HEK293 (cell line): ENCODE results near the gene ANKRD13D.
A peak's percentile ranks its signal among the peaks of the same experiment; 100 is the strongest.

ENCODE experiments used
- CTCF ChIP-seq: fragments of 450-650 bp; formaldehyde crosslinking; IDR thresholded peaks from 2 replicates; pipeline ENCODE4 v1.5.1; 2016; ENCODE audit warnings: missing biosample characterization, missing genetic modification characterization
- INSM2 ChIP-seq: fragments of 450-650 bp; formaldehyde crosslinking; IDR thresholded peaks from 2 replicates; pipeline ENCODE4 v1.5.1; 2016; ENCODE audit warnings: missing biosample characterization, missing genetic modification characterization
- KLF10 ChIP-seq: fragments of 450-650 bp; IDR thresholded peaks from 2 replicates; pipeline ENCODE4 v1.5.1; 2018; ENCODE audit warnings: missing biosample characterization, mild to moderate bottlenecking, missing genetic modification characterization
- PATZ1 ChIP-seq: fragments of 450-650 bp; formaldehyde crosslinking; IDR thresholded peaks from 2 replicates; pipeline ENCODE4 v1.5.1; 2016; ENCODE audit warnings: missing biosample characterization, missing genetic modification characterization
- RBAK ChIP-seq: fragments of 450-650 bp; formaldehyde crosslinking; IDR thresholded peaks from 2 replicates; pipeline ENCODE4 v1.5.1; 2016; ENCODE audit warnings: missing biosample characterization, missing genetic modification characterization
- SETDB1 ChIP-seq: IDR thresholded peaks from one replicate; pipeline ENCODE4 v1.6.1; 2017; ENCODE audit warnings: mild to moderate bottlenecking, low read length, moderate library complexity, mixed read lengths; ENCODE audit not compliant: insufficient read length
- ZBTB26 ChIP-seq: fragments of 450-650 bp; formaldehyde crosslinking; optimal IDR thresholded peaks from 2 replicates; pipeline ENCODE3; 2016; ENCODE audit warnings: missing biosample characterization, mild to moderate bottlenecking, missing genetic modification characterization
- ZNF10 ChIP-seq: fragments of 450-650 bp; formaldehyde crosslinking; IDR thresholded peaks from 2 replicates; pipeline ENCODE4 v1.5.1; 2017; ENCODE audit warnings: missing biosample characterization, missing genetic modification characterization
- ZNF133 ChIP-seq: fragments of 450-650 bp; formaldehyde crosslinking; IDR thresholded peaks from 2 replicates; pipeline ENCODE4 v1.5.1; 2016; ENCODE audit warnings: missing biosample characterization, missing genetic modification characterization
- ZNF148 ChIP-seq: fragments of 450-650 bp; formaldehyde crosslinking; IDR thresholded peaks from 2 replicates; pipeline ENCODE4 v1.5.0; 2017; ENCODE audit warnings: missing biosample characterization, missing genetic modification characterization, borderline replicate concordance
- ZNF202 ChIP-seq: fragments of 450-650 bp; formaldehyde crosslinking; IDR thresholded peaks from 2 replicates; pipeline ENCODE4 v1.5.1; 2016; ENCODE audit warnings: missing biosample characterization, missing genetic modification characterization, borderline replicate concordance
- ZNF221 ChIP-seq: fragments of 450-650 bp; formaldehyde crosslinking; IDR thresholded peaks from 2 replicates; pipeline ENCODE4 v1.5.1; 2017; ENCODE audit warnings: missing biosample characterization, missing genetic modification characterization, borderline replicate concordance
- ZNF23 ChIP-seq: fragments of 450-650 bp; formaldehyde crosslinking; IDR thresholded peaks from 2 replicates; pipeline ENCODE4 v1.5.1; 2016; ENCODE audit warnings: missing biosample characterization, missing genetic modification characterization, borderline replicate concordance
- ZNF292 ChIP-seq: fragments of 450-650 bp; formaldehyde crosslinking; IDR thresholded peaks from 2 replicates; pipeline ENCODE4 v1.5.1; 2016; ENCODE audit warnings: low read depth, missing biosample characterization, missing genetic modification characterization, borderline replicate concordance
- ZNF335 ChIP-seq: fragments of 450-650 bp; formaldehyde crosslinking; conservative IDR thresholded peaks from 2 replicates; pipeline ENCODE4 v1.5.1; 2016; ENCODE audit warnings: missing biosample characterization, missing genetic modification characterization
- ZNF423 ChIP-seq: fragments of 450-650 bp; formaldehyde crosslinking; IDR thresholded peaks from 2 replicates; pipeline ENCODE4 v1.5.1; 2016; ENCODE audit warnings: missing biosample characterization, missing genetic modification characterization
- ZNF433 ChIP-seq: fragments of 450-650 bp; formaldehyde crosslinking; IDR thresholded peaks from 2 replicates; pipeline ENCODE4 v1.5.1; 2016; ENCODE audit warnings: missing biosample characterization, missing genetic modification characterization, low read depth
- ZNF48 ChIP-seq: fragments of 450-650 bp; formaldehyde crosslinking; IDR thresholded peaks from 2 replicates; pipeline ENCODE4 v1.5.1; 2016; ENCODE audit warnings: missing biosample characterization, missing genetic modification characterization
- ZNF510 ChIP-seq: fragments of 450-650 bp; formaldehyde crosslinking; IDR thresholded peaks from 2 replicates; pipeline ENCODE4 v1.5.1; 2018; ENCODE audit warnings: mild to moderate bottlenecking, missing genetic modification characterization, missing biosample characterization; ENCODE audit not compliant: insufficient replicate concordance
- ZNF561 ChIP-seq: fragments of 450-650 bp; IDR thresholded peaks from 2 replicates; pipeline ENCODE4 v1.5.1; 2018; ENCODE audit warnings: missing biosample characterization, missing genetic modification characterization, borderline replicate concordance
- ZNF580 ChIP-seq: fragments of 450-650 bp; formaldehyde crosslinking; IDR thresholded peaks from 2 replicates; pipeline ENCODE4 v1.5.1; 2016; ENCODE audit warnings: missing biosample characterization, missing genetic modification characterization
- ZNF621 ChIP-seq: fragments of 450-650 bp; formaldehyde crosslinking; IDR thresholded peaks from 2 replicates; pipeline ENCODE4 v1.5.1; 2017; ENCODE audit warnings: missing biosample characterization, missing genetic modification characterization
- ZNF670 ChIP-seq: fragments of 450-650 bp; formaldehyde crosslinking; IDR thresholded peaks from 2 replicates; pipeline ENCODE4 v1.5.1; 2016; ENCODE audit warnings: missing biosample characterization, missing genetic modification characterization, low read depth
- ZNF701 ChIP-seq: fragments of 450-650 bp; formaldehyde crosslinking; IDR thresholded peaks from 2 replicates; pipeline ENCODE4 v1.5.1; 2016; ENCODE audit warnings: missing biosample characterization, missing genetic modification characterization
- ZNF768 ChIP-seq: fragments of 450-650 bp; formaldehyde crosslinking; IDR thresholded peaks from 2 replicates; pipeline ENCODE4 v1.5.1; 2018; ENCODE audit warnings: missing biosample characterization, mild to moderate bottlenecking, missing genetic modification characterization
- ZNF776 ChIP-seq: fragments of 450-650 bp; formaldehyde crosslinking; IDR thresholded peaks from 2 replicates; pipeline ENCODE4 v1.5.0; 2017; ENCODE audit warnings: missing biosample characterization, missing genetic modification characterization, borderline replicate concordance
- ZNF791 ChIP-seq: fragments of 450-650 bp; formaldehyde crosslinking; IDR thresholded peaks from 2 replicates; pipeline ENCODE4 v1.5.1; 2016; ENCODE audit warnings: missing biosample characterization, missing genetic modification characterization
- ZNF837 ChIP-seq: fragments of 450-650 bp; formaldehyde crosslinking; IDR thresholded peaks from 2 replicates; pipeline ENCODE4 v1.5.1; 2016; ENCODE audit warnings: missing biosample characterization, missing genetic modification characterization

ANKRD13D gene

GRCh38 chr11:67303132-67303834 lies 14.2 kb downstream of the ANKRD13D start, which contains the start of gene SSH3 (continued):
- TF ChIP-seq ZNF148 = no peak
- TF ChIP-seq ZNF561 (tag by site-specific recombination) = no peak
- no peak for TF ChIP-seq ZNF791 (tag by site-specific recombination)
- TF ChIP-seq ZNF23 = no peak
- no peak for TF ChIP-seq INSM2
- no peak for TF ChIP-seq ZNF423 (tag by site-specific recombination)
- no peak for TF ChIP-seq ZNF292 (tag by site-specific recombination)
- no peak for TF ChIP-seq ZNF133 (tag by site-specific recombination)
- TF ChIP-seq KLF10 (tag by site-specific recombination) = no peak
- no peak for TF ChIP-seq ZNF837 (tag by site-specific recombination)
- no peak for TF ChIP-seq ZNF10 (tag by site-specific recombination)
- TF ChIP-seq ZNF202 (tag by site-specific recombination) = no peak
- no peak for TF ChIP-seq ZNF701 (tag by site-specific recombination)
- TF ChIP-seq ZNF621 (tag by site-specific recombination) = no peak
- 0 out of 2 replicates have a peak, but pooled peaks have one; percentile 28 for TF ChIP-seq PATZ1 (tag by site-specific recombination)
- no peak for TF ChIP-seq RBAK
- TF ChIP-seq ZNF510 (tag by site-specific recombination) = no peak
- TF ChIP-seq ZNF776 (tag by site-specific recombination) = no peak
- TF ChIP-seq ZNF580 = no peak
- peak; percentile 65 for TF ChIP-seq ZBTB26 (tag by site-specific recombination)
- TF ChIP-seq ZNF48 (tag by site-specific recombination) = no peak
- TF ChIP-seq ZNF221 (tag by site-specific recombination) = no peak
- no peak for TF ChIP-seq CTCF (tag by site-specific recombination)
- TF ChIP-seq ZNF768 (tag by site-specific recombination) = no peak
- no peak for TF ChIP-seq ZNF433 (tag by site-specific recombination)
- TF ChIP-seq SETDB1 = no peak
- no peak for TF ChIP-seq ZNF670
- peak; percentile 59; the same call in 1 of the 2 replicates for TF ChIP-seq ZNF335
